K562 (cell line): ENCODE data around the gene BRMS1.

Source experiments
- KDM1A ChIP-seq, 2 experiments: fragments of 450-650 bp; IDR thresholded peaks; 2 replicates each; pipeline ENCODE4 v1.6.1; 2016; ENCODE audit warnings: mild to moderate bottlenecking in 2 of 2
- KLF6 ChIP-seq: fragments of 250-450 bp; sonication (Bioruptor Pico); IDR thresholded peaks from 2 replicates; pipeline ENCODE4 v1.4.0; 2020; ENCODE audit warnings: mild to moderate bottlenecking, moderate library complexity, borderline replicate concordance
- MLLT1 ChIP-seq, 2 experiments: fragments of 450-650 bp; IDR thresholded peaks; 2 replicates each; pipeline ENCODE4 v1.6.1; 2016
- NEUROD1 ChIP-seq: fragments of 150-350 bp; IDR thresholded peaks from 2 replicates; pipeline ENCODE4 v1.6.1; 2014; ENCODE audit warnings: borderline replicate concordance, low read length, low read depth; ENCODE audit not compliant: partially characterized antibody
- SIN3A ChIP-seq, 2 experiments: fragments of 150-350 bp in 1 of 2; IDR thresholded peaks; 2 replicates each; pipeline ENCODE4 v1.6.1; 2011 to 2016; ENCODE audit warnings: borderline replicate concordance in 2 of 2, low read depth in 2 of 2, low read length in 2 of 2, mild to moderate bottlenecking in 2 of 2, moderate library complexity in 2 of 2; ENCODE audit not compliant: control insufficient read depth in 1 of 2
- SREBF2 ChIP-seq: sonication (generic); formaldehyde crosslinking; IDR thresholded peaks from 2 replicates; pipeline ENCODE4 v1.4.0; 2020; ENCODE audit warnings: mild to moderate bottlenecking, missing genetic modification reagents
- THRA ChIP-seq: fragments of 450-650 bp; IDR thresholded peaks from 2 replicates; pipeline ENCODE4 v1.6.1; 2017; ENCODE audit warnings: mild to moderate bottlenecking, moderate library complexity
- YY1 ChIP-seq, 3 experiments: IDR thresholded peaks; 2 replicates each; pipeline ENCODE4 v1.6.1; 2011; ENCODE audit warnings: low read length in 2 of 3, mild to moderate bottlenecking in 2 of 3, moderate library complexity in 2 of 3, borderline replicate concordance in 1 of 3, control low read depth in 1 of 3, low read depth in 1 of 3; ENCODE audit not compliant: insufficient read depth in 3 of 3, insufficient replicate concordance in 2 of 3, control insufficient read depth in 1 of 3, insufficient read length in 1 of 3; ENCODE audit errors: extremely low read depth in 1 of 3
- ZFX ChIP-seq: sonication (generic); formaldehyde crosslinking; IDR thresholded peaks from 2 replicates; pipeline ENCODE4 v1.8.0; 2022; ENCODE audit warnings: mild to moderate bottlenecking, missing genetic modification reagents, moderate library complexity
- TF ChIP-seq, protein P1 (sequence below): sonication (generic); formaldehyde crosslinking; IDR thresholded peaks from 2 replicates; pipeline ENCODE4 v1.8.0; 2023; ENCODE audit warnings: missing genetic modification reagents, mild to moderate bottlenecking, borderline replicate concordance

- TF ChIP-seq KDM1A (IDR thresholded peaks at IDR 0.05) (no peak; a peak in 1 of 4 replicates), KLF6 (no peak), SIN3A (IDR thresholded peaks at IDR 0.05; ENCODE audit: borderline replicate concordance in 2 of 2, control insufficient read depth in 1 of 2, low read depth in 2 of 2, low read length in 2 of 2) (no peak), SREBF2 (CRISPR knock-in tag) (no peak), NEUROD1 (no peak), YY1 (IDR thresholded peaks at IDR 0.05; ENCODE audit: borderline replicate concordance in 1 of 3, control insufficient read depth in 1 of 3, extremely low read depth in 1 of 3, insufficient read depth in 3 of 3, insufficient read length in 1 of 3, insufficient replicate concordance in 2 of 3, low read depth in 1 of 3, low read length in 2 of 3) (no peak), THRA (no peak), ZFX (CRISPR knock-in tag) (no peak), MLLT1 (IDR thresholded peaks at IDR 0.05) (no peak)
- TF ChIP-seq, protein P1, sequence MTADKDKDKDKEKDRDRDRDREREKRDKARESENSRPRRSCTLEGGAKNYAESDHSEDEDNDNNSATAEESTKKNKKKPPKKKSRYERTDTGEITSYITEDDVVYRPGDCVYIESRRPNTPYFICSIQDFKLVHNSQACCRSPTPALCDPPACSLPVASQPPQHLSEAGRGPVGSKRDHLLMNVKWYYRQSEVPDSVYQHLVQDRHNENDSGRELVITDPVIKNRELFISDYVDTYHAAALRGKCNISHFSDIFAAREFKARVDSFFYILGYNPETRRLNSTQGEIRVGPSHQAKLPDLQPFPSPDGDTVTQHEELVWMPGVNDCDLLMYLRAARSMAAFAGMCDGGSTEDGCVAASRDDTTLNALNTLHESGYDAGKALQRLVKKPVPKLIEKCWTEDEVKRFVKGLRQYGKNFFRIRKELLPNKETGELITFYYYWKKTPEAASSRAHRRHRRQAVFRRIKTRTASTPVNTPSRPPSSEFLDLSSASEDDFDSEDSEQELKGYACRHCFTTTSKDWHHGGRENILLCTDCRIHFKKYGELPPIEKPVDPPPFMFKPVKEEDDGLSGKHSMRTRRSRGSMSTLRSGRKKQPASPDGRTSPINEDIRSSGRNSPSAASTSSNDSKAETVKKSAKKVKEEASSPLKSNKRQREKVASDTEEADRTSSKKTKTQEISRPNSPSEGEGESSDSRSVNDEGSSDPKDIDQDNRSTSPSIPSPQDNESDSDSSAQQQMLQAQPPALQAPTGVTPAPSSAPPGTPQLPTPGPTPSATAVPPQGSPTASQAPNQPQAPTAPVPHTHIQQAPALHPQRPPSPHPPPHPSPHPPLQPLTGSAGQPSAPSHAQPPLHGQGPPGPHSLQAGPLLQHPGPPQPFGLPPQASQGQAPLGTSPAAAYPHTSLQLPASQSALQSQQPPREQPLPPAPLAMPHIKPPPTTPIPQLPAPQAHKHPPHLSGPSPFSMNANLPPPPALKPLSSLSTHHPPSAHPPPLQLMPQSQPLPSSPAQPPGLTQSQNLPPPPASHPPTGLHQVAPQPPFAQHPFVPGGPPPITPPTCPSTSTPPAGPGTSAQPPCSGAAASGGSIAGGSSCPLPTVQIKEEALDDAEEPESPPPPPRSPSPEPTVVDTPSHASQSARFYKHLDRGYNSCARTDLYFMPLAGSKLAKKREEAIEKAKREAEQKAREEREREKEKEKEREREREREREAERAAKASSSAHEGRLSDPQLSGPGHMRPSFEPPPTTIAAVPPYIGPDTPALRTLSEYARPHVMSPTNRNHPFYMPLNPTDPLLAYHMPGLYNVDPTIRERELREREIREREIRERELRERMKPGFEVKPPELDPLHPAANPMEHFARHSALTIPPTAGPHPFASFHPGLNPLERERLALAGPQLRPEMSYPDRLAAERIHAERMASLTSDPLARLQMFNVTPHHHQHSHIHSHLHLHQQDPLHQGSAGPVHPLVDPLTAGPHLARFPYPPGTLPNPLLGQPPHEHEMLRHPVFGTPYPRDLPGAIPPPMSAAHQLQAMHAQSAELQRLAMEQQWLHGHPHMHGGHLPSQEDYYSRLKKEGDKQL, result no peak
Observed at GRCh38 chr11:66310324-66310723, 34.6 kb downstream of the BRMS1 start.
